Skeletal muscle cell (primary cell): ENCODE results near the gene RAB42.
"Not testable (repeated sequence)": the region's sequence is repeated elsewhere in the genome, so short reads cannot be mapped to it uniquely, and the experiment has no call there.

Source experiments
- DNase-seq: peaks from one replicate; pipeline ENCODE4 v3.0.0-alpha.2; 2010; ENCODE audit warnings: low read depth
- H3K4me3 ChIP-seq: 2 replicates; pipeline ENCODE4 v1.5.1; 2011; ENCODE audit warnings: low read depth, mild to moderate bottlenecking, control low read depth, low read length, moderate library complexity

The RAB42 gene

GRCh38 chr1:28581531-28582247 is 10.4 kb upstream of the RAB42 start:
- peak; percentile 85 for DNase-seq
- peak overlapping the region; percentile 94 for H3K4me3 ChIP-seq

GRCh38 chr1:28582248-28582615 is 9.8 kb upstream of the RAB42 start:
- DNase-seq: no peak
- H3K4me3 ChIP-seq: peak overlapping the region; percentile 94

GRCh38 chr1:28586585-28587391 is 5.3 kb upstream of the RAB42 start:
- DNase-seq, H3K4me3 ChIP-seq: not testable (repeated sequence)

- peak overlapping the region; percentile 53 for H3K4me3 ChIP-seq
- no peak for DNase-seq
Measured at GRCh38 chr1:28592321-28593071, 431 bp downstream of the RAB42 start.

- H3K4me3 ChIP-seq: not testable (repeated sequence)
Measured at GRCh38 chr1:28593988-28594356, 1.9 kb downstream of the RAB42 start.

GRCh38 chr1:28594686-28595411 is 2.8 kb downstream of the RAB42 start:
- DNase-seq, H3K4me3 ChIP-seq: not testable (repeated sequence)

More at GRCh38 chr1:28593988-28594356, 1.9 kb downstream of the RAB42 start:
- DNase-seq: not testable (repeated sequence)

- DNase-seq: no peak
- no peak overlapping the region for H3K4me3 ChIP-seq
Measured at GRCh38 chr1:28595412-28596191, 3.5 kb downstream of the RAB42 start.

- not testable (repeated sequence) for H3K4me3 ChIP-seq, DNase-seq
Measured at GRCh38 chr1:28596276-28596675, 4.2 kb downstream of the RAB42 start.

- no peak overlapping the region for H3K4me3 ChIP-seq
- DNase-seq: peak; percentile 80
Measured at GRCh38 chr1:28601696-28602095, 9.6 kb downstream of the RAB42 start.

- DNase-seq: no peak
Measured at GRCh38 chr1:28602536-28603439, 10.7 kb downstream of the RAB42 start.

GRCh38 chr1:28604411-28604810 is 12.3 kb downstream of the RAB42 start:
- DNase-seq: no peak
- no peak overlapping the region for H3K4me3 ChIP-seq

More at GRCh38 chr1:28602536-28603439, 10.7 kb downstream of the RAB42 start:
- no peak overlapping the region for H3K4me3 ChIP-seq

GRCh38 chr1:28604962-28605361 is 12.9 kb downstream of the RAB42 start:
- no peak overlapping the region for H3K4me3 ChIP-seq
- no peak for DNase-seq

GRCh38 chr1:28606771-28607170 is 14.7 kb downstream of the RAB42 start:
- no peak for DNase-seq

GRCh38 chr1:28613175-28613574 is 21.1 kb downstream of the RAB42 start:
- H3K4me3 ChIP-seq: no peak overlapping the region
- DNase-seq: no peak

More at GRCh38 chr1:28606771-28607170, 14.7 kb downstream of the RAB42 start:
- no peak overlapping the region for H3K4me3 ChIP-seq

- DNase-seq: no peak
- H3K4me3 ChIP-seq: no peak overlapping the region
Measured at GRCh38 chr1:28631713-28632112, 39.6 kb downstream of the RAB42 start.

GRCh38 chr1:28632560-28632959 is 40.5 kb downstream of the RAB42 start:
- no peak for DNase-seq
- H3K4me3 ChIP-seq: no peak overlapping the region

- DNase-seq: no peak
- no peak overlapping the region for H3K4me3 ChIP-seq
Measured at GRCh38 chr1:28640766-28641165, 48.7 kb downstream of the RAB42 start.
